Suprapubic skin (tissue), 4 donors: ENCODE data around the gene TRIM40. TPM values are rescaled to one million over a fixed set of nuclear protein-coding genes. Genes with fewer than 3 reads are reported as not detected.

ENCODE experiments used
- DNase-seq, 2 donors: peaks; one replicate each; pipeline ENCODE4 v3.0.0-alpha.2; 2019; ENCODE audit warnings: low spot score in 2 of 2
- H3K27ac ChIP-seq: fragments of 200-600 bp; sonication (generic); one replicate; pipeline ENCODE4 v1.5.1; 2019
- H3K27me3 ChIP-seq: fragments of 200-600 bp; sonication (generic); one replicate; pipeline ENCODE4 v1.5.1; 2019
- H3K36me3 ChIP-seq: fragments of 200-600 bp; sonication (generic); one replicate; pipeline ENCODE4 v1.5.1; 2019
- H3K4me1 ChIP-seq: fragments of 200-600 bp; sonication (generic); one replicate; pipeline ENCODE4 v1.5.1; 2019
- H3K4me3 ChIP-seq: fragments of 200-600 bp; sonication (generic); one replicate; pipeline ENCODE4 v1.5.1; 2019; ENCODE audit warnings: mild to moderate bottlenecking
- H3K9me3 ChIP-seq: fragments of 200-600 bp; sonication (generic); one replicate; pipeline ENCODE4 v1.5.1; 2019
- EP300 ChIP-seq: sonication (generic); formaldehyde crosslinking; IDR thresholded peaks from one replicate; pipeline ENCODE4 v1.6.1; 2017; ENCODE audit warnings: antibody characterized with exemption
- POLR2A ChIP-seq, 2 donors: fragments of 450-650 bp; IDR thresholded peaks; one replicate each; pipeline ENCODE4 v1.6.1; 2017; ENCODE audit warnings: antibody characterized with exemption in 2 of 2, mild to moderate bottlenecking in 2 of 2, moderate library complexity in 2 of 2
- POLR2AphosphoS5 ChIP-seq, 3 donors: sonication (generic); formaldehyde crosslinking; IDR thresholded peaks; one replicate each; pipeline ENCODE4 v1.6.1; 2017; ENCODE audit warnings: antibody characterized with exemption in 3 of 3
- WGBS: methylation state at CpG from one replicate; pipeline ENCODE4 v1.1.5; 2018; 5-methylcytosine and 5-hydroxymethylcytosine counted together
- total RNA-seq, 4 donors: library from RNA; depleted of rRNA; stranded (reverse); fragments of >200 nt; gene quantifications; one replicate each; pipeline ENCODE4 v1.1.0, GENCODE V29; 2016
- TF ChIP-seq, protein P1 (sequence below), 2 donors: fragments of 200-600 bp in 1 of 2; fragments of 450-650 bp in 1 of 2; sonication (generic) in 1 of 2; IDR thresholded peaks; one replicate each; pipeline ENCODE4 v1.5.1; 2016 to 2019; ENCODE audit warnings: antibody characterized with exemption in 2 of 2, mild to moderate bottlenecking in 1 of 2, moderate library complexity in 1 of 2

Gene TRIM40
- total RNA-seq, 4 donors from 2014 or later: not detected

DNA sequence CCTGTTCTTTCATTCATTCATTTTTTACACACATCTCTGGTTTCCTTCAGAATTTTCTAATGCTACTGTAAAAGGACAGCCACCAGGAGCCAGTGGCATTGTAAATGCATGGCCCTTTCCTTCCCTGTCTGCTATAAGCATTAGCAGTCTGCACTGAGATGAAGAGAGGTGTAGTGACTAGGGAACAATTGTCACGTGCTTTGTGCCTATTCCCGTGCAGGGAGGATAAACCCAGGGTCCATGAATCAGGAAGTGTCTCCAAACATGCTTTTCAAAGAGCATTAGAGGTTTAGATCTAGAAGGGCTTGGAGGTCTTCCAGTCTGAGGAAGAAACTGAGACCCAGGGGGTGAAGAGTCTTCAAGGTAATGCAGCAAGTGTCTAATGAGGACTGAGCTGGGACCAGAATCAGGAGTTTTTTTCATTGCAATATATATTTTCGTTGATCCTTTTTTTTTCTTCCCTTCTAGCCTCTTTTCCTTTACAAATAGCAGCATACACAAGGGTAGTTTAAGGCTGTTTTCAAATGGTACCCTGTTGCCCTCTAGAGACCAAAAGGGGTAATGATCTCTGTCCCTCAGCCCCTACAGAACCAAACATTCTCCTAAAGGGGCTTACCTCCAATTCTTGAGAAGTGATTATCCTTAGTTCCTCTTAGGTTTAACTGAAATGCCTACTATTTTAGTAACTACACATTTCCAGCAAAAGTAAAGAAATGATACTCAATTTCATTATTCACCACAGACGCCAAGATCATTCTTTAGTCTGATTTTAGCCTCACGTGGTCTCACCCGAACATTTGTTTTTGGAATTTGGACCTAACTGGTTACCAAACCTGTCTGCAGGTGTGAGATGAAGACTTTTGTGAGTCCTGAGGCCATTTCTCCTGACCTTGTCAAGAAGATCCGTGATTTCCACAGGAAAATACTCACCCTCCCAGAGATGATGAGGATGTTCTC lies 34.0 kb downstream of the TRIM40 start:
- TF ChIP-seq POLR2AphosphoS5 (IDR thresholded peaks at IDR 0.05): no peak
- no peak for TF ChIP-seq POLR2A (IDR thresholded peaks at IDR 0.05)
- TF ChIP-seq, protein P1, sequence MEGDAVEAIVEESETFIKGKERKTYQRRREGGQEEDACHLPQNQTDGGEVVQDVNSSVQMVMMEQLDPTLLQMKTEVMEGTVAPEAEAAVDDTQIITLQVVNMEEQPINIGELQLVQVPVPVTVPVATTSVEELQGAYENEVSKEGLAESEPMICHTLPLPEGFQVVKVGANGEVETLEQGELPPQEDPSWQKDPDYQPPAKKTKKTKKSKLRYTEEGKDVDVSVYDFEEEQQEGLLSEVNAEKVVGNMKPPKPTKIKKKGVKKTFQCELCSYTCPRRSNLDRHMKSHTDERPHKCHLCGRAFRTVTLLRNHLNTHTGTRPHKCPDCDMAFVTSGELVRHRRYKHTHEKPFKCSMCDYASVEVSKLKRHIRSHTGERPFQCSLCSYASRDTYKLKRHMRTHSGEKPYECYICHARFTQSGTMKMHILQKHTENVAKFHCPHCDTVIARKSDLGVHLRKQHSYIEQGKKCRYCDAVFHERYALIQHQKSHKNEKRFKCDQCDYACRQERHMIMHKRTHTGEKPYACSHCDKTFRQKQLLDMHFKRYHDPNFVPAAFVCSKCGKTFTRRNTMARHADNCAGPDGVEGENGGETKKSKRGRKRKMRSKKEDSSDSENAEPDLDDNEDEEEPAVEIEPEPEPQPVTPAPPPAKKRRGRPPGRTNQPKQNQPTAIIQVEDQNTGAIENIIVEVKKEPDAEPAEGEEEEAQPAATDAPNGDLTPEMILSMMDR (IDR thresholded peaks at IDR 0.05): peak; percentile 44 to 66
- no peak for TF ChIP-seq EP300
- DNase-seq: no peak
- peaks cover 66% of the 10 kb centered on the region for H3K27me3 ChIP-seq

DNA sequence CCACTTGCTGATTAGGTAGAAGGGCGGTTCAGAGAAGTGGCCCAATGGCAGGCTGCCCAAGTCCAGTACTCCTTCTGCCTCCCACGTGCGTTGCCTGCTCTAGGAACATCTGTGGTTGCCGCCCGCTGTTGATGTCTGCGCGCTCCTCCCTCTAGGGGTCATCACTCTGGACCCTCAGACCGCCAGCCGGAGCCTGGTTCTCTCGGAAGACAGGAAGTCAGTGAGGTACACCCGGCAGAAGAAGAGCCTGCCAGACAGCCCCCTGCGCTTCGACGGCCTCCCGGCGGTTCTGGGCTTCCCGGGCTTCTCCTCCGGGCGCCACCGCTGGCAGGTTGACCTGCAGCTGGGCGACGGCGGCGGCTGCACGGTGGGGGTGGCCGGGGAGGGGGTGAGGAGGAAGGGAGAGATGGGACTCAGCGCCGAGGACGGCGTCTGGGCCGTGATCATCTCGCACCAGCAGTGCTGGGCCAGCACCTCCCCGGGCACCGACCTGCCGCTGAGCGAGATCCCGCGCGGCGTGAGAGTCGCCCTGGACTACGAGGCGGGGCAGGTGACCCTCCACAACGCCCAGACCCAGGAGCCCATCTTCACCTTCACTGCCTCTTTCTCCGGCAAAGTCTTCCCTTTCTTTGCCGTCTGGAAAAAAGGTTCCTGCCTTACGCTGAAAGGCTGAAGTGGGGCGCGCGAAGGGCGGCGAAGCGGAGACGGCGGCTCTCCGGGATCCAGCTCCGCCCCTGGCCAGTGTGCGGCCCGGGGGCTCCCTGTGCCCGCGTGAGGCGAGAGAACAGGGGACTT lies 35.9 kb downstream of the TRIM40 start:
- Histone ChIP-seq H3K9me3 (no peaks in the 10 kb centered on the region), H3K4me3 (peak overlapping the region; percentile 6), H3K27ac (no peak overlapping the region), H3K4me1 (peaks cover 11% of the 10 kb centered on the region), H3K36me3 (no peaks in the 10 kb centered on the region), H3K27me3 (peaks cover 76% of the 10 kb centered on the region)
- no peak for TF ChIP-seq POLR2AphosphoS5 (IDR thresholded peaks at IDR 0.05)
- no peak for TF ChIP-seq POLR2A (IDR thresholded peaks at IDR 0.05)
- no peak for TF ChIP-seq EP300
- TF ChIP-seq, protein P1 (IDR thresholded peaks at IDR 0.05): no peak
- WGBS: 11% methylated on average over 41 of the region's 62 CpGs
- no peak for DNase-seq

More for the DNA sequence above, 34.0 kb downstream of the TRIM40 start:
- H3K27ac ChIP-seq: no peak overlapping the region
- H3K4me1 ChIP-seq: peaks cover 11% of the 10 kb centered on the region
- H3K4me3 ChIP-seq: no peak overlapping the region
- no peaks in the 10 kb centered on the region for H3K36me3 ChIP-seq
- WGBS: 21% methylated on average over 7 of the region's 7 CpGs
- H3K9me3 ChIP-seq: no peaks in the 10 kb centered on the region

DNA sequence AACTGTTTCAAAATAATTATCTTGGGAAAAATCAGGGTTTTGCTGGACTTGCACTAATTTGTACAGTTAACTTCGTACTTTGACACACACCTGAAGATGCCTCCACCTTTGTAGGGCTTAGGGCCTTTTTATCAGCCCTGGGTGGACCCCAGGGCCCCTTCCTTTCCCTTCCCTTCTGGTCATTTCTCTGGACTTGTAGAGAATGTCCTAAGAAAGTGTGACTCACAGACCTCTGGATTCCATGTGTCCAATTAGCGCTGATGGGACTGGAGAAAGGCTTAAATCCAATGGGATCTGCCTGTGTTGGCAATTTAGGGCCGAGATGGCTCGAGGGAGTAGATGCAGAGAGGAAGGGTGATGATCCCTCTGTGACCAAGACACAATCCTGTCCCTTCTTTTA lies 36.7 kb downstream of the TRIM40 start:
- H3K27me3 ChIP-seq: peaks cover 68% of the 10 kb centered on the region
- no peak overlapping the region for H3K4me3 ChIP-seq
- WGBS: 74% methylated on average over 4 of the region's 4 CpGs
- no peak for TF ChIP-seq POLR2A (IDR thresholded peaks at IDR 0.05)
- TF ChIP-seq, protein P1 (IDR thresholded peaks at IDR 0.05): no peak
- no peak for TF ChIP-seq EP300
- no peak for TF ChIP-seq POLR2AphosphoS5 (IDR thresholded peaks at IDR 0.05)
- H3K36me3 ChIP-seq: no peaks in the 10 kb centered on the region
- H3K9me3 ChIP-seq: no peaks in the 10 kb centered on the region
- peaks cover 11% of the 10 kb centered on the region for H3K4me1 ChIP-seq
- DNase-seq: no peak
- no peak overlapping the region for H3K27ac ChIP-seq

DNA sequence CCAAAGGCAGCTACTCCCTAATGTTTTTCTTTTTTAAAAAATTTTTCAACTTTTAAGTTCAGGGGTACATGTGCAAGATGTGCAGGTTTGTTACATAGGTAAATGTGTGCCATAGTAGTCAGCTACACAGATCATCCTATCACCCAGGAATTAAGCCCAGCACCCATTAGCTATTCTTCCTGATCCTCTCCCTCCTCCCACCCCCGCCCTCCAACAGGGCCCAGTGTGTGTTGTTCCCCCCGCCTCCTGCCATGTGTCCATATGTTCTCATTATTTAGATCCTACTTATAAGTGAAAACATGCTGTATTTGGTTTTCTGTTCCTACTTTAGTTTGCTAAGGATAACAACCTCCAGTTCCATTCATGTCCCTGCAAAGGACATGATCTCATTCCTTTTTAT lies 39.8 kb downstream of the TRIM40 start:
- Histone ChIP-seq H3K4me3 (no peak overlapping the region), H3K36me3 (no peaks in the 10 kb centered on the region), H3K9me3 (peaks cover 6% of the 10 kb centered on the region), H3K27me3 (peaks cover 68% of the 10 kb centered on the region), H3K27ac (no peak overlapping the region), H3K4me1 (peaks cover 11% of the 10 kb centered on the region)
- DNase-seq: no peak
- TF ChIP-seq POLR2A (IDR thresholded peaks at IDR 0.05) (no peak), POLR2AphosphoS5 (IDR thresholded peaks at IDR 0.05) (no peak), EP300 (no peak)
- TF ChIP-seq, protein P1 (IDR thresholded peaks at IDR 0.05): no peak
- WGBS: 79% methylated on average over 2 of the region's 2 CpGs

DNA sequence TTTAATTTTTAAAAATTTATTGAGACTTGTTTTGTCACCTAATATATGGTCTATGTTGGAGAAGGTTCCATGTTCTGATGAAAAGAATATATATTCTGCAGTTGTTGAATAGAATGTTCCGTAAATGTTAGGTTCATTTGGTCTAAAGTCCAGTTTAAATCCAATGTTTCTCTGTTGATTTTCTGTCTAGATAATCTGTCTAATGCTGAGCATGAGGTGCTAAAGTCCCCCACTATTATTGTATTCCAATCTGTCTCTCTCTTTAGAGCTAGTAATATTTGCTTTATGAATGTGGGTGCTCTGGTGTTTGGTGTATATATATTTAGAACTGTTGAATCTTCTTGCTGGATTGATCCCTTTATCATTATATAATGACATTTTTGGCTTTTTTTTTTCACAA lies 42.9 kb downstream of the TRIM40 start:
- peaks cover 37% of the 10 kb centered on the region for H3K27me3 ChIP-seq
- no peaks in the 10 kb centered on the region for H3K36me3 ChIP-seq
- no peak for DNase-seq
- H3K4me1 ChIP-seq: no peaks in the 10 kb centered on the region
- H3K9me3 ChIP-seq: peaks cover 6% of the 10 kb centered on the region
- no peak overlapping the region for H3K27ac ChIP-seq
- no peak overlapping the region for H3K4me3 ChIP-seq
- WGBS: 96% methylated on average over 1 of the region's 1 CpG
- TF ChIP-seq POLR2AphosphoS5 (IDR thresholded peaks at IDR 0.05) (no peak), EP300 (no peak), POLR2A (IDR thresholded peaks at IDR 0.05) (no peak)
- TF ChIP-seq, protein P1 (IDR thresholded peaks at IDR 0.05): no peak
